Endothelial cell of umbilical vein (primary cell): ENCODE data around the gene POMP.

Experiments used
- JUN ChIP-seq: IDR thresholded peaks from 2 replicates; pipeline ENCODE4 v1.6.1; 2011; ENCODE audit warnings: borderline replicate concordance, low read depth; ENCODE audit not compliant: insufficient read length, insufficient read depth
- POLR2A ChIP-seq: IDR thresholded peaks from 2 replicates; pipeline ENCODE4 v1.6.1; 2012; ENCODE audit warnings: low read depth, mild to moderate bottlenecking, control low read depth, low read length
- POLR2AphosphoS5 ChIP-seq: IDR thresholded peaks from 2 replicates; pipeline ENCODE4 v1.6.1; 2012; ENCODE audit warnings: low read depth, mild to moderate bottlenecking, control low read depth, low read length, moderate library complexity; ENCODE audit not compliant: insufficient read depth
- TF ChIP-seq, protein P1 (sequence below), 2 donors: IDR thresholded peaks; 1 replicate in 1 of 2; 2 replicates in 1 of 2; pipeline ENCODE4 v1.5.1; 2011; ENCODE audit warnings: low read length in 2 of 2, mild to moderate bottlenecking in 2 of 2, moderate library complexity in 2 of 2, control low read depth in 1 of 2, inconsistent platforms in 1 of 2, low read depth in 1 of 2; ENCODE audit not compliant: insufficient read depth in 1 of 2; ENCODE audit errors: extremely low read depth in 1 of 2
- TF ChIP-seq, protein P2 (sequence below): IDR thresholded peaks from 2 replicates; pipeline ENCODE4 v1.6.1; 2011; ENCODE audit not compliant: insufficient read depth, insufficient read length

DNA sequence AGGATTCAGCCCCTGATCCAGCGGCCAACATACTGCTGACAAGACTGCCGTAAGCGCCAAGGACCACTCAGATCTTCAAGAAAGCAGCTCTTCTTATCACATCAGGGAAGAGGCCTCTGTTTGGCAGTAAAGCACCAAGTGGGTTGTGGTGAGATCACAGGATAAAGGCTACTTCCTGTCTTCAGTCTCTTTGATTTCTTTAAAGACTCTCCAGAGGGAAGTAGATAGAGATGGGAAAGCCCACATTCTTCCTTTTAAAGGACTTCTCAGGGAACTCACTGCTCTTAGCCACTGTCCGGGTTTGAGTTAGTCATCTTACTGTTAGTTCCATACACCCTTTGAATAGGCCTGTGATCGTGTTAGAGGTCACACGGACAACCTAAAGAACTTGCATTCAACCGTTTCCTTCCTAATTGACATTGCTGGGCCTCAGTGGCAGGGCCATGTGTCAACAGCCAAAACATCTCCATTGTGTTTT, 47.2 kb upstream of the POMP start:
- TF ChIP-seq POLR2AphosphoS5 (no peak), POLR2A (no peak), JUN (no peak)
- TF ChIP-seq, protein P1, sequence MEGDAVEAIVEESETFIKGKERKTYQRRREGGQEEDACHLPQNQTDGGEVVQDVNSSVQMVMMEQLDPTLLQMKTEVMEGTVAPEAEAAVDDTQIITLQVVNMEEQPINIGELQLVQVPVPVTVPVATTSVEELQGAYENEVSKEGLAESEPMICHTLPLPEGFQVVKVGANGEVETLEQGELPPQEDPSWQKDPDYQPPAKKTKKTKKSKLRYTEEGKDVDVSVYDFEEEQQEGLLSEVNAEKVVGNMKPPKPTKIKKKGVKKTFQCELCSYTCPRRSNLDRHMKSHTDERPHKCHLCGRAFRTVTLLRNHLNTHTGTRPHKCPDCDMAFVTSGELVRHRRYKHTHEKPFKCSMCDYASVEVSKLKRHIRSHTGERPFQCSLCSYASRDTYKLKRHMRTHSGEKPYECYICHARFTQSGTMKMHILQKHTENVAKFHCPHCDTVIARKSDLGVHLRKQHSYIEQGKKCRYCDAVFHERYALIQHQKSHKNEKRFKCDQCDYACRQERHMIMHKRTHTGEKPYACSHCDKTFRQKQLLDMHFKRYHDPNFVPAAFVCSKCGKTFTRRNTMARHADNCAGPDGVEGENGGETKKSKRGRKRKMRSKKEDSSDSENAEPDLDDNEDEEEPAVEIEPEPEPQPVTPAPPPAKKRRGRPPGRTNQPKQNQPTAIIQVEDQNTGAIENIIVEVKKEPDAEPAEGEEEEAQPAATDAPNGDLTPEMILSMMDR (IDR thresholded peaks at IDR 0.05; ENCODE audit: extremely low read depth in 1 of 2, insufficient read depth in 1 of 2, low read depth in 1 of 2, low read length in 2 of 2): no peak
- TF ChIP-seq, protein P2, sequence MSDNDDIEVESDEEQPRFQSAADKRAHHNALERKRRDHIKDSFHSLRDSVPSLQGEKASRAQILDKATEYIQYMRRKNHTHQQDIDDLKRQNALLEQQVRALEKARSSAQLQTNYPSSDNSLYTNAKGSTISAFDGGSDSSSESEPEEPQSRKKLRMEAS: no peak
